ENCODE data around the gene SORCS1.

DNA sequence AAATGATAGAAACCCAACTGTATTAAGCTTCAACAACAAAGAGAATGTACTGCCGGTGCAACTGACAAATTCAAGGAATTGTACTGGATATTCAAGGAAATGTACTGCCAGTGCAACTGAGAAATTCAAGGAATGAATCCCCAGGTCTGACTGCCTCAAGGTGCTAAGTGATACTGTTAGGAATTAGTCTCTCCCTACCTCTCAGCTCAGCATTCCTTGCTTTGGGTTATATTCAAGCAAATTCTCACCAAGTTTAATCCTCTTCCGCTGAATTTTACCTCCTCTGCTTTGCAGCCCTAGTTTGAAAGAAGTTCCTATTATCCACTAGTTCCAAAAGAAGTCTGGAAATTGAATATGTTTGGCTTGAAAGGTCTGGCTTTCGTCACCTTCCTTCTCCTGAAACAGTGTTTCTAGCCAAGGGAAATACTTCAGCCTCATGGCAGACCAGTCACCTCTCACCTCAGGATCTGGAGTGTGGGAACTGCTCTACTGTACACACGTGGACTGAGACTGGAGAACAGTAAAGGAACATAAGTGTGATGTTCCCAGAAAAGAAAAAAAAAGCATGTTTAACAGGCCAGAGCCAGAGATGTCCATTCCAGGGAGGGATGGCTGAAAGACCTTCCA lies 60.4 kb downstream of the SORCS1 start:
- TF ChIP-seq, protein P1, sequence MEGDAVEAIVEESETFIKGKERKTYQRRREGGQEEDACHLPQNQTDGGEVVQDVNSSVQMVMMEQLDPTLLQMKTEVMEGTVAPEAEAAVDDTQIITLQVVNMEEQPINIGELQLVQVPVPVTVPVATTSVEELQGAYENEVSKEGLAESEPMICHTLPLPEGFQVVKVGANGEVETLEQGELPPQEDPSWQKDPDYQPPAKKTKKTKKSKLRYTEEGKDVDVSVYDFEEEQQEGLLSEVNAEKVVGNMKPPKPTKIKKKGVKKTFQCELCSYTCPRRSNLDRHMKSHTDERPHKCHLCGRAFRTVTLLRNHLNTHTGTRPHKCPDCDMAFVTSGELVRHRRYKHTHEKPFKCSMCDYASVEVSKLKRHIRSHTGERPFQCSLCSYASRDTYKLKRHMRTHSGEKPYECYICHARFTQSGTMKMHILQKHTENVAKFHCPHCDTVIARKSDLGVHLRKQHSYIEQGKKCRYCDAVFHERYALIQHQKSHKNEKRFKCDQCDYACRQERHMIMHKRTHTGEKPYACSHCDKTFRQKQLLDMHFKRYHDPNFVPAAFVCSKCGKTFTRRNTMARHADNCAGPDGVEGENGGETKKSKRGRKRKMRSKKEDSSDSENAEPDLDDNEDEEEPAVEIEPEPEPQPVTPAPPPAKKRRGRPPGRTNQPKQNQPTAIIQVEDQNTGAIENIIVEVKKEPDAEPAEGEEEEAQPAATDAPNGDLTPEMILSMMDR (IDR thresholded peaks at IDR 0.05; ENCODE audit: poor library complexity), result no peak
- no peak for TF ChIP-seq EZH2 (IDR thresholded peaks at IDR 0.05; ENCODE audit: borderline replicate concordance)
- no peak for TF ChIP-seq EZH2phosphoT487 (IDR thresholded peaks at IDR 0.05; ENCODE audit: low read depth, severe bottlenecking, unreplicated experiment)
